ENCODE measurements around the gene KLK3.

KLK3 gene

DNA sequence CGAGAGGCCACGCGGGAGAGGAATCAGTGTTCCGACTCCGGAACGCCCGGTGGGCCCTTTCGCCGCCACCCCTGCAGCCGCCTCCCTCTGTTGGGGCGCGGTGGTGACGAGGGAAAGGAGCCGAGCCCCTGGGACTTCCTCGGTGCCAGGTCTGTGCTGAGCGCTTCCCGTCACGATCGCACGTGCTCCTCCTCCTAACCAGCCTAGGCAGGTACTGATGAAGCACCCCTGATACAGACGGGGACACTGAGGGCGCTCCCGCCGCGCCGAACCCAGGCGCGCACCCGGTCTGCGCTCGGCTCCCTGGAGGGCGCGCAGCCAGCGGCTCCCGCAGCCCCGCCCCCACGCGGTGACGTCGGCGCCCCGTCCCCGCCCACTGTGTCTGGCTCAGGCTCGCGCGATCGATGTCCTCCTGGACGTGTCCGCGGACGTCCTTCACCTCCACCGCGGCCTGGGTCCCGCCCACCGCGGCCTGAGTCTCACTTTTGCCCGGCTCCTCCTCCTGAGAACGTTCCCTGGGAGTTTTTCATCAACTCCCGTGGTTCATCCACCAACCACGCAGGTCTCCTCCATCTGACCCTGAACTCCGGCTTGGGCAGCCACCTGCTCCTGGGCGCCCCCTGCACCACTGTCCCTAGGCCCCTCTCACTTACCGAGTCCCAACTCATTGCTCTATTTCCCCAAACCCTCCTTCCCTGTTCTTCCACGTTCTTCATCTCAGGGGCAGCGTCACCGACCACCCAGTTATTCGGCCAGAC is 18.8 kb upstream of the KLK3 start:
- Histone ChIP-seq H4K20me1 (ENCODE audit: insufficient read depth, low read length) (no peaks in the 10 kb centered on the region), H2AFZ (ENCODE audit: low read depth, low read length) (peak overlapping the region; percentile 76), H3K9ac (ENCODE audit: low read length) (peak overlapping the region; percentile 62), H3K4me1 (ENCODE audit: low read length) (peaks cover 6% of the 10 kb centered on the region), H3K9me3 (ENCODE audit: insufficient read depth, low read length) (no peaks in the 10 kb centered on the region), H3K27ac (ENCODE audit: low read length) (no peak overlapping the region), H3K4me2 (ENCODE audit: low read length) (peak overlapping the region; percentile 95), H3K36me3 (replicated peaks; ENCODE audit: low read depth, low read length) (no peaks in the 10 kb centered on the region), H3K4me3 (ENCODE audit: low read length) (peak overlapping the region; percentile 82), H3K27me3 (ENCODE audit: low read depth, low read length) (peaks cover 21% of the 10 kb centered on the region), H3K79me2 (ENCODE audit: low read length) (no peaks in the 10 kb centered on the region)
- TF ChIP-seq, protein P1, sequence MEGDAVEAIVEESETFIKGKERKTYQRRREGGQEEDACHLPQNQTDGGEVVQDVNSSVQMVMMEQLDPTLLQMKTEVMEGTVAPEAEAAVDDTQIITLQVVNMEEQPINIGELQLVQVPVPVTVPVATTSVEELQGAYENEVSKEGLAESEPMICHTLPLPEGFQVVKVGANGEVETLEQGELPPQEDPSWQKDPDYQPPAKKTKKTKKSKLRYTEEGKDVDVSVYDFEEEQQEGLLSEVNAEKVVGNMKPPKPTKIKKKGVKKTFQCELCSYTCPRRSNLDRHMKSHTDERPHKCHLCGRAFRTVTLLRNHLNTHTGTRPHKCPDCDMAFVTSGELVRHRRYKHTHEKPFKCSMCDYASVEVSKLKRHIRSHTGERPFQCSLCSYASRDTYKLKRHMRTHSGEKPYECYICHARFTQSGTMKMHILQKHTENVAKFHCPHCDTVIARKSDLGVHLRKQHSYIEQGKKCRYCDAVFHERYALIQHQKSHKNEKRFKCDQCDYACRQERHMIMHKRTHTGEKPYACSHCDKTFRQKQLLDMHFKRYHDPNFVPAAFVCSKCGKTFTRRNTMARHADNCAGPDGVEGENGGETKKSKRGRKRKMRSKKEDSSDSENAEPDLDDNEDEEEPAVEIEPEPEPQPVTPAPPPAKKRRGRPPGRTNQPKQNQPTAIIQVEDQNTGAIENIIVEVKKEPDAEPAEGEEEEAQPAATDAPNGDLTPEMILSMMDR (IDR thresholded peaks at IDR 0.05; ENCODE audit: low read depth, low read length): no peak
- TF ChIP-seq EZH2phosphoT487 (IDR thresholded peaks at IDR 0.05; ENCODE audit: low read depth): no peak

DNA sequence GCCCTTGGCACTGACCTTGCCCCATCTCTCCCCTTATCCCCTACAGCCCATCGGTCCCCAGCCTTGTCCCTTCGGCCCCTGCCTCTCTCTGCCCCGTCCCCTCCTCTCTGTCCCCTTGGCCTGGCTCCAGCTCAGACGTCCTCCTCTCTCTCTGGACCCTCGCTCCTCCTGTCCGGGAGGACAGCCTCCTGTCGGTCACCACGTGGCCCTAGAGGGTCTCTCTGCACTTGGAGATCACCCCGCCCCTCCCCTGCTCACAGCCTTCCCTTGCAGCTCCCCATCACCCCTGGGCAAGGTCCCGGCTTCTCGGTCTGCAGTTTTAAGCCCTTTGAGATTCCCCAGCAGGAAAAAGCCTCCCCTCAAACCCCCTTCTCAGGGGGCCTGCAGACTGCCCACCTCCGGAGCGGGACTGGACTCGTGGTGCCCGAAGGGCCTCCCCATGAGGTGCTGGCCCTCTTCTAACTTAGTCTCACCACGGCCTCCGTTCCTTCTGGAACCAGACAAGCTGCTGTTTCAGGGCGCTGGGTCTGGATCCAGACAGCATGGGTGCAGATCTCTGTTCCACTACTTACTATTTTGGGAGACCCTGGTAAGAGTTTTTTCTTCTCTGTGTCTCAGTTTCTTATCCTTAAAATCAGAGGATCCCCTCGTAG is 18.0 kb upstream of the KLK3 start:
- no peak overlapping the region for H3K9ac ChIP-seq (ENCODE audit: low read length)
- H3K27ac ChIP-seq (ENCODE audit: low read length): no peak overlapping the region
- H3K4me3 ChIP-seq (ENCODE audit: low read length): peak overlapping the region; percentile 82
- H3K27me3 ChIP-seq (ENCODE audit: low read depth, low read length): peaks cover 19% of the 10 kb centered on the region
- no peaks in the 10 kb centered on the region for H3K79me2 ChIP-seq (ENCODE audit: low read length)
- no peaks in the 10 kb centered on the region for H3K9me3 ChIP-seq (ENCODE audit: insufficient read depth, low read length)
- peaks cover 6% of the 10 kb centered on the region for H3K4me1 ChIP-seq (ENCODE audit: low read length)
- peak overlapping the region; percentile 95 for H3K4me2 ChIP-seq (ENCODE audit: low read length)
- H3K36me3 ChIP-seq (replicated peaks; ENCODE audit: low read depth, low read length): no peaks in the 10 kb centered on the region
- no peaks in the 10 kb centered on the region for H4K20me1 ChIP-seq (ENCODE audit: insufficient read depth, low read length)
- TF ChIP-seq, protein P1 (IDR thresholded peaks at IDR 0.05; ENCODE audit: low read depth, low read length): no peak
- no peak for TF ChIP-seq EZH2phosphoT487 (IDR thresholded peaks at IDR 0.05; ENCODE audit: low read depth)
- H2AFZ ChIP-seq (ENCODE audit: low read depth, low read length): no peak overlapping the region

DNA sequence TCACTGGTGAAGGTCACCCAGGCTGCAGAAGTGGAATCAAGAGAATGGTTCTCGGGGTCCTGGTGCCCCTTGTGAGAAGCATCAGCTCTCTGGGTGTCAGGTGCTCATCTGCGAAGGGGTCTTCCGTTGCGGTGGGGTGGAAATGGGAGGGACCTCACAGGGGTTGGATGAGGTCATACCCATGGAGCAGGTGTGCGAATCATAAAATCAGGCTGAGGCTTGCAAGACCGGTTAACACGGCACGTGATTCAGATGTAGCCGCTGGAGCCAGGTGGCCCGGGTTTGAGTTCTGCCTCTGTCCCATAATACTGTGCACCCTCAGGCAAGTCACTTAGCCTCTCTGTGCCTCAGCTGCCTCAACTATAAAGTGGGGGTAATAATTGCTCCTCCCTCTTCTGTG is 17.4 kb upstream of the KLK3 start:
- H3K36me3 ChIP-seq (replicated peaks; ENCODE audit: low read depth, low read length): no peaks in the 10 kb centered on the region
- no peak for TF ChIP-seq EZH2phosphoT487 (IDR thresholded peaks at IDR 0.05; ENCODE audit: low read depth)
- TF ChIP-seq, protein P1 (IDR thresholded peaks at IDR 0.05; ENCODE audit: low read depth, low read length): no peak
- H3K4me2 ChIP-seq (ENCODE audit: low read length): no peak overlapping the region
- H3K27me3 ChIP-seq (ENCODE audit: low read depth, low read length): peaks cover 23% of the 10 kb centered on the region
- H3K4me3 ChIP-seq (ENCODE audit: low read length): no peak overlapping the region
- H3K9me3 ChIP-seq (ENCODE audit: insufficient read depth, low read length): no peaks in the 10 kb centered on the region
- no peak overlapping the region for H3K9ac ChIP-seq (ENCODE audit: low read length)
- no peaks in the 10 kb centered on the region for H3K79me2 ChIP-seq (ENCODE audit: low read length)
- H2AFZ ChIP-seq (ENCODE audit: low read depth, low read length): no peak overlapping the region
- peaks cover 6% of the 10 kb centered on the region for H3K4me1 ChIP-seq (ENCODE audit: low read length)
- H3K27ac ChIP-seq (ENCODE audit: low read length): no peak overlapping the region
- no peaks in the 10 kb centered on the region for H4K20me1 ChIP-seq (ENCODE audit: insufficient read depth, low read length)

DNA sequence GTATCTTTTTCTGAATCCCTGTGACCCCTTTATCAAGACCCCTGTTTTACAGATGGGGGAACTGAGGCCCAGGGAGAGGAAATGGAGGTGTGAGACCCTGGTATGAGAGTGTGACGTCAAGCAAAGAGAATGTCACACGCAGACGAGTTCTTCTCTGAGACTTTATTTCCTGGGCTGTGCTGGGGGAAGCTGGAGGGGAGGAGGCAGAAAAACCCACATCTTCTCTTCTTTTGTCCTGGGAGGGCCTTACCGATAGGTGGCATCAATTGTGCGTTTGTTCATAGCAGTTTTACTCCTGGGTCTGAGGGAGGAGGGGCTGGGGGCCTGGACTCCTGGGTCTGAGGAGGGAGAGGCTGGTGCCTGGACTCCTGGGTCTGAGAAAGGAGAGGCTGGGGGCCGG is 16.5 kb upstream of the KLK3 start:
- Histone ChIP-seq H3K4me3 (ENCODE audit: low read length) (no peak overlapping the region), H2AFZ (ENCODE audit: low read depth, low read length) (no peak overlapping the region; the same call in 1 of the 2 replicates), H3K4me2 (ENCODE audit: low read length) (0 out of 2 replicates have a peak overlapping the region, but pooled peaks have one; percentile 3), H3K27ac (ENCODE audit: low read length) (no peak overlapping the region), H4K20me1 (ENCODE audit: insufficient read depth, low read length) (no peaks in the 10 kb centered on the region), H3K27me3 (ENCODE audit: low read depth, low read length) (peaks cover 24% of the 10 kb centered on the region), H3K9me3 (ENCODE audit: insufficient read depth, low read length) (no peaks in the 10 kb centered on the region), H3K79me2 (ENCODE audit: low read length) (no peaks in the 10 kb centered on the region), H3K36me3 (replicated peaks; ENCODE audit: low read depth, low read length) (no peaks in the 10 kb centered on the region), H3K9ac (ENCODE audit: low read length) (no peak overlapping the region), H3K4me1 (ENCODE audit: low read length) (peaks cover 6% of the 10 kb centered on the region)
- TF ChIP-seq, protein P1 (IDR thresholded peaks at IDR 0.05; ENCODE audit: low read depth, low read length): peak; percentile 55
- TF ChIP-seq EZH2phosphoT487 (IDR thresholded peaks at IDR 0.05; ENCODE audit: low read depth): no peak

All from OCI-LY3 (cell line).